ENCODE data around the gene TBL1X.

GRCh38 chrX:9467146-9467545 lies 2.3 kb downstream of the TBL1X start:
- TF ChIP-seq TAF1 (IDR thresholded peaks at IDR 0.05; ENCODE audit: borderline replicate concordance, insufficient read depth, low read length) = no peak
- no peak for TF ChIP-seq REST (IDR thresholded peaks at IDR 0.05; ENCODE audit: insufficient read depth in 1 of 2, low read depth in 2 of 2, low read length in 2 of 2)
